ENCODE measurements around the gene MPP7. TPM values are rescaled to one million over a fixed set of nuclear protein-coding genes. Genes with fewer than 3 reads are reported as not detected.

MPP7 gene
- total and polyA plus RNA-seq, 3 donors from 2014 or later, result 9.7 to 22.7 (median 10.8) TPM

DNA sequence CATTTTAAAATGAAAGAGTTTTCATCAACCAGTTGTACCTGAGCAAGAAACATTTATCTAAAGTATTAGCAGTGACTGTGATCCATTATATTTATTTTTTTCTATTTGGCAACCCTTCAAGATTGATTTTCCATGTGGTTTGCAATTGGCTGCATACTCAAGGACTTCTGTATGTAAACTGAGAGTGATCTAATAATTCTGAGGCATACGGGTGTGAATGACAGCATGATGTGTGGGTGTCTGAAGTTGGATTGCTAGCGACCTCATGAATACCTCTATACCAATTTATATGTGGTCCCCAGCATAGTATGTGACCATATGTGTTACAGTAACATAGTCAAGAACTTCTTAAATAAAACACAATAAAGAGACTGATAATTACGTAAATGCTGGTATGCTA is 8.2 kb upstream of the MPP7 start:
- no peaks in the 10 kb centered on the region for H3K36me3 ChIP-seq (ENCODE audit: low read depth, missing control alignments)
- intact Hi-C loops (cut with DNase I; ENCODE audit: low total_unique reads), result no loop called here
- H3K27ac ChIP-seq, result no peak overlapping the region
- H3K27me3 ChIP-seq, result no peaks in the 10 kb centered on the region
- WGBS, 2 donors, result 64 to 68% methylated on average over 3 of the region's 3 CpGs
- H3K4me3 ChIP-seq, result no peak overlapping the region
- H3K4me1 ChIP-seq, result no peaks in the 10 kb centered on the region
- DNase-seq, result no peak
- no peaks in the 10 kb centered on the region for H3K9me3 ChIP-seq
- no peak for TF ChIP-seq POLR2A (IDR thresholded peaks at IDR 0.05)
- TF ChIP-seq, protein P1, sequence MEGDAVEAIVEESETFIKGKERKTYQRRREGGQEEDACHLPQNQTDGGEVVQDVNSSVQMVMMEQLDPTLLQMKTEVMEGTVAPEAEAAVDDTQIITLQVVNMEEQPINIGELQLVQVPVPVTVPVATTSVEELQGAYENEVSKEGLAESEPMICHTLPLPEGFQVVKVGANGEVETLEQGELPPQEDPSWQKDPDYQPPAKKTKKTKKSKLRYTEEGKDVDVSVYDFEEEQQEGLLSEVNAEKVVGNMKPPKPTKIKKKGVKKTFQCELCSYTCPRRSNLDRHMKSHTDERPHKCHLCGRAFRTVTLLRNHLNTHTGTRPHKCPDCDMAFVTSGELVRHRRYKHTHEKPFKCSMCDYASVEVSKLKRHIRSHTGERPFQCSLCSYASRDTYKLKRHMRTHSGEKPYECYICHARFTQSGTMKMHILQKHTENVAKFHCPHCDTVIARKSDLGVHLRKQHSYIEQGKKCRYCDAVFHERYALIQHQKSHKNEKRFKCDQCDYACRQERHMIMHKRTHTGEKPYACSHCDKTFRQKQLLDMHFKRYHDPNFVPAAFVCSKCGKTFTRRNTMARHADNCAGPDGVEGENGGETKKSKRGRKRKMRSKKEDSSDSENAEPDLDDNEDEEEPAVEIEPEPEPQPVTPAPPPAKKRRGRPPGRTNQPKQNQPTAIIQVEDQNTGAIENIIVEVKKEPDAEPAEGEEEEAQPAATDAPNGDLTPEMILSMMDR (IDR thresholded peaks at IDR 0.05), result no peak

DNA sequence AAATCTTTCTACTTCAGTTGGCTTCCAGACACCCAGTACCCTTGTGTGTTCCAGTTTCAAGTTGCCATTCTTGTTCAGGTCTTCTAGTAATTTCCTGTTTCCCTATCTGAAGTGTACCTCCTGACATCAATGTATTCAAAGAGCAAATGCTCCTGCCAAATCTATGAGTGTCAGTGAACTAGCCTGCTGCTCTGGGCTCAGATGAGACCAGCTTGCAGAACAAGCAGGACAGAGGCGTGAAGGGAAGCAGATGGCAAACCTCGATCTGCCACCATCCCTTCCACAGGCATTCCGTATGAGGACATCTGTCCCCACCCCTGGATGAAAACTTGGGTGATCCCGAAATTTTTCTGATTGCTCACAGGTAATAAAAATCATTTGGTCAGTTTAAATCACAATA is 4.4 kb upstream of the MPP7 start:
- H3K4me1 ChIP-seq, result peaks cover 7% of the 10 kb centered on the region
- no peaks in the 10 kb centered on the region for H3K9me3 ChIP-seq
- 65 to 78% methylated on average over 4 of the region's 4 CpGs for WGBS, 2 donors
- DNase-seq, result no peak
- TF ChIP-seq POLR2A (IDR thresholded peaks at IDR 0.05), result no peak
- TF ChIP-seq, protein P1 (IDR thresholded peaks at IDR 0.05), result no peak
- H3K36me3 ChIP-seq (ENCODE audit: low read depth, missing control alignments), result no peaks in the 10 kb centered on the region
- no peaks in the 10 kb centered on the region for H3K27me3 ChIP-seq
- no peak overlapping the region for H3K4me3 ChIP-seq
- intact Hi-C loops (cut with DNase I; ENCODE audit: low total_unique reads), result no loop called here
- H3K27ac ChIP-seq, result no peak overlapping the region

DNA sequence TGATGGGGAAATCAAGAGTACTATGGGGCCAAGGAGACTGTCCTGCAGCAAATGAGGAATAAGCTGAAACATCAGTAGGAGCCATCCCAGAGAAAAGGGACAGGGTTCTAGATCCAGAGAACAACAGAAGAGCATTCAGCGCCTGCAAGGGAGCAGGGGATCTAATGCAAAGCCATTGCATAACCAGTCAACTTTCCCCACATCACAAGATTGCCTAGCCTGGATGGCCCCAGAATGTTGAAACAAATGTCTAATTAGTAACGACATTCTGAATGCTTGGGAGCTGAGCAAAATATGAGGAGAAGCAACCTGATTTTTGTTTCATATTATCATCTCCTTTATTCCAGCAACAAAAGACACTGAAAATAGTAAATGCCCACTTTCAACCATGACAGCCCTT is 2.7 kb upstream of the MPP7 start:
- H3K27me3 ChIP-seq, result no peaks in the 10 kb centered on the region
- H3K4me1 ChIP-seq, result peaks cover 12% of the 10 kb centered on the region
- WGBS, 2 donors, result 88 to 90% methylated on average over 2 of the region's 2 CpGs
- no peak overlapping the region for H3K27ac ChIP-seq
- TF ChIP-seq, protein P1 (IDR thresholded peaks at IDR 0.05), result no peak
- no peak for TF ChIP-seq POLR2A (IDR thresholded peaks at IDR 0.05)
- intact Hi-C loops (cut with DNase I; ENCODE audit: low total_unique reads), result no loop called here
- no peak for DNase-seq
- no peaks in the 10 kb centered on the region for H3K9me3 ChIP-seq
- no peak overlapping the region for H3K4me3 ChIP-seq
- no peaks in the 10 kb centered on the region for H3K36me3 ChIP-seq (ENCODE audit: low read depth, missing control alignments)

DNA sequence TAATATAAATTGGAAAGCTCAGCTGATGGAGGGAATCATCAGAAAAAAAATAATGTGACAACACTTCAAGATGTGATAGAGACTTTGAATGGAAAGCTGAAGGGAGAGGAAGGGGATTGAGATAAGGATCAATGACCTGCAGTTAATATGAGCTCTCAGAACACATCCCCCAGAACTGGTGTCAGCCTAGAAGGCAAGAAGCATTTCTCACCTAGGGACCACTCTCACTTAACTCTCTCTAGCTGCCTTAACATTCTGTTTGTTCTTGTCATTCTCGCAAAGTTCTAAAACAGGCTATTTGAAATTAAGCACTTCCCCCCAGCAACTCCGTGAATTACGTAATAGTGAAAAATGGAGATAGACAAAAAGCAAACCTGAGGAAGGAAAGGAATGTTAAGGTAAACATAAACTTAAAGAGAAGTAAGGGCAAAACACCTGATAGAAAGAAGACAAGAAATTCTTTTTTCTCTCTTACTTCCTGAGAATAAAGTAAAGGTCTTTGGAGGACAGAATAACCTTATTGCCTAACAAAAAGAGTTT is 1.2 kb upstream of the MPP7 start:
- Histone ChIP-seq H3K9me3 (no peaks in the 10 kb centered on the region), H3K4me1 (peaks cover 12% of the 10 kb centered on the region), H3K4me3 (no peak overlapping the region), H3K27me3 (no peaks in the 10 kb centered on the region), H3K36me3 (ENCODE audit: low read depth, missing control alignments) (no peaks in the 10 kb centered on the region), H3K27ac (no peak overlapping the region)
- no peak for DNase-seq
- intact Hi-C loops (cut with DNase I; ENCODE audit: low total_unique reads), result no loop called here
- no peak for TF ChIP-seq POLR2A (IDR thresholded peaks at IDR 0.05)
- TF ChIP-seq, protein P1 (IDR thresholded peaks at IDR 0.05), result no peak
- WGBS, 2 donors, result 27 to 30% methylated on average over 3 of the region's 3 CpGs

DNA sequence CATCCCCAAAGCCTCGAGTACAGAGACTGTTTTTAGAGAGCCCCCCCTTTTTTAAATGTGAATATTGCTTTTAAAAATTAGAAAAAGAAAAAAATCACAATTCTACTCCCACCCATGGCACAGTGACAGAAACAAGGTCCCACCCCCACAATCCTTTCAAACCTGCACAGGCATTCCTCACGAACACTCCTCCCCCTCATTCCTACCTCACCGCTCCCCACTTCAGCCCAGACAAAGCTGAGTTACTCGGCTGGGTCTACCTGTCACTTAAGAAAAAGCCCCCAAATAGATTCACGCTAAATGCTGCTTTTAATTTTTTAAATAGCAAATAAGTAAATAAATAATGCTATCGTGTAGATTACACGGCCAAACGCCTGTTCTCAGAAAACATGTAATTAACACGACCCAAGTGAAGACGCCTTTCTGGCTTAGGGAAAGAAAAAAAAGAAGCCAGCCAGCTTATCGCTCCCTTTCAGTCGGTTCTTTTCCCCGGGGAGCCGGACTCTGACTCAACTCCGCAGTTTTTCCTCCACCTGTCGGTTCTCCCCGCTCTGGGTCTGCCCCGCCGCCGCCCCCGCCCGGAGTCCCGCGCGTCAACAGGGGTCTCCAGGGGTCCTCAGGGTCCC is 739 bp downstream of the MPP7 start:
- H3K36me3 ChIP-seq (ENCODE audit: low read depth, missing control alignments), result no peaks in the 10 kb centered on the region
- H3K4me1 ChIP-seq, result peaks cover 12% of the 10 kb centered on the region
- DNase-seq, result no peak
- intact Hi-C loops (cut with DNase I; ENCODE audit: low total_unique reads), result no loop called here
- TF ChIP-seq, protein P1 (IDR thresholded peaks at IDR 0.05), result no peak
- no peak for TF ChIP-seq POLR2A (IDR thresholded peaks at IDR 0.05)
- WGBS, 2 donors, result 3 to 7% methylated on average over 20 to 25 of the region's 25 CpGs
- H3K4me3 ChIP-seq, result peak overlapping the region; percentile 83 to 85
- H3K27ac ChIP-seq, result peak overlapping the region; percentile 72 to 78
- no peaks in the 10 kb centered on the region for H3K9me3 ChIP-seq
- no peaks in the 10 kb centered on the region for H3K27me3 ChIP-seq

All from testis (tissue), 3 donors.